Endothelial cell of umbilical vein (primary cell): ENCODE measurements around the gene QRICH2. TPM values are rescaled to one million over a fixed set of nuclear protein-coding genes. Genes with fewer than 3 reads are reported as not detected.

ENCODE experiments used
- BruUV-seq: library from RNA; stranded (reverse); fragments of 400-500 nt; replicated peaks from 2 replicates; lab custom pipeline; 2021; lab: Mats Ljungman, UMichigan
- CTCF ChIA-PET: fragments of 300-600, 350-600 bp; sonication (Branson Sonifier 250); formaldehyde crosslinking; loops from one replicate; lab custom pipeline; 2021; ENCODE audit warnings: antibody characterized with exemption, inconsistent platforms; lab: Charles Lee
- POLR2A ChIA-PET: fragments of 300-600, 350-600 bp; sonication (Branson Sonifier 250); formaldehyde crosslinking; loops from one replicate; lab custom pipeline; 2021; ENCODE audit warnings: antibody characterized with exemption, inconsistent platforms; lab: Charles Lee
- DNase-seq: peaks from one replicate; pipeline ENCODE4 v3.0.0-alpha.2; 2011; ENCODE audit warnings: low read depth, low spot score
- FAIRE-seq: peaks from 2 replicates; lab custom pipeline; 2011; peaks lifted over from hg19 to GRCh38; lab: Jason Lieb, UNC
- H2AFZ ChIP-seq: 2 replicates; pipeline ENCODE4 v1.6.0; 2012; ENCODE audit warnings: low read depth, low read length, control low read depth, inconsistent platforms
- H3K27ac ChIP-seq: 2 replicates; pipeline ENCODE4 v1.5.1; 2011; ENCODE audit warnings: low read depth, mild to moderate bottlenecking, control low read depth, low read length, moderate library complexity; ENCODE audit not compliant: insufficient read depth
- H3K27me3 ChIP-seq, 2 experiments: 2 replicates each; pipeline versions ENCODE4 v1.6.0 to v1.6.1; 2011; ENCODE audit warnings: low read length in 2 of 2, mixed read lengths in 1 of 2; ENCODE audit not compliant: control insufficient read depth in 2 of 2, insufficient read depth in 2 of 2
- H3K36me3 ChIP-seq, 2 experiments: 2 replicates in 1 of 2; 3 replicates in 1 of 2; pipeline ENCODE4 v1.5.1; 2011; ENCODE audit warnings: low read length in 2 of 2, mild to moderate bottlenecking in 1 of 2, moderate library complexity in 1 of 2; ENCODE audit not compliant: control insufficient read depth in 2 of 2, insufficient read depth in 2 of 2; ENCODE audit errors: extremely low read depth in 1 of 2
- H3K4me1 ChIP-seq: 3 replicates; pipeline ENCODE4 v1.5.1; 2011; ENCODE audit warnings: mild to moderate bottlenecking, low read length; ENCODE audit not compliant: control insufficient read depth, insufficient read depth; ENCODE audit errors: extremely low read depth
- H3K4me2 ChIP-seq: 2 replicates; pipeline ENCODE4 v1.6.1; 2011; ENCODE audit warnings: low read length, control low read depth, mixed read lengths; ENCODE audit not compliant: insufficient read depth
- H3K4me3 ChIP-seq, 3 experiments: fragments of 200-600 bp in 1 of 3; sonication (generic), shearing (Covaris generic) in 1 of 3; replicated peaks in 1 of 3; 2 replicates each; pipeline ENCODE4 v1.5.1; 2011 to 2016; ENCODE audit warnings: control low read depth in 3 of 3, low read length in 3 of 3, mild to moderate bottlenecking in 2 of 3, inconsistent platforms in 1 of 3, low read depth in 1 of 3, moderate library complexity in 1 of 3; ENCODE audit not compliant: insufficient read depth in 1 of 3
- H3K79me2 ChIP-seq: 2 replicates; pipeline ENCODE4 v1.6.0; 2012; ENCODE audit warnings: low read length, inconsistent platforms; ENCODE audit not compliant: control insufficient read depth, insufficient read depth
- H3K9ac ChIP-seq: replicated peaks from 2 replicates; pipeline ENCODE3; 2011; ENCODE audit warnings: low read length, control low read depth; ENCODE audit not compliant: insufficient read depth; ENCODE audit errors: extremely low read depth
- H3K9me1 ChIP-seq: replicated peaks from 3 replicates; pipeline ENCODE4 v1.6.0; 2011; ENCODE audit warnings: mild to moderate bottlenecking, low read length; ENCODE audit not compliant: control insufficient read depth, insufficient read depth; ENCODE audit errors: extremely low read depth
- H3K9me3 ChIP-seq: replicated peaks from 2 replicates; pipeline ENCODE4 v1.5.1; 2012; ENCODE audit warnings: low read length, inconsistent platforms; ENCODE audit not compliant: control insufficient read depth, insufficient read depth
- H4K20me1 ChIP-seq: replicated peaks from 2 replicates; pipeline ENCODE3; 2011; ENCODE audit warnings: mild to moderate bottlenecking, low read length; ENCODE audit not compliant: control insufficient read depth, insufficient read depth; ENCODE audit errors: extremely low read depth
- CTCF ChIP-seq, 2 donors: IDR thresholded peaks; 1 replicate in 1 of 2; 2 replicates in 1 of 2; pipeline ENCODE4 v1.5.1; 2011; ENCODE audit warnings: low read length in 2 of 2, mild to moderate bottlenecking in 2 of 2, moderate library complexity in 2 of 2, control low read depth in 1 of 2, inconsistent platforms in 1 of 2, low read depth in 1 of 2; ENCODE audit not compliant: insufficient read depth in 1 of 2; ENCODE audit errors: extremely low read depth in 1 of 2
- EZH2 ChIP-seq: IDR thresholded peaks from 2 replicates; pipeline ENCODE4 v1.6.1; 2012; ENCODE audit warnings: borderline replicate concordance, low read depth, mild to moderate bottlenecking, moderate library complexity, low read length, inconsistent platforms; ENCODE audit not compliant: severe bottlenecking
- FOS ChIP-seq: IDR thresholded peaks from 2 replicates; pipeline ENCODE4 v1.6.1; 2011; ENCODE audit warnings: mild to moderate bottlenecking, low read length, moderate library complexity, borderline replicate concordance; ENCODE audit not compliant: insufficient read depth
- GATA2 ChIP-seq: IDR thresholded peaks from 2 replicates; pipeline ENCODE4 v1.7.0; 2011; ENCODE audit warnings: low read depth, mild to moderate bottlenecking, moderate library complexity, mixed read lengths, low read length; ENCODE audit not compliant: insufficient read length, insufficient read depth
- MYC ChIP-seq: IDR thresholded peaks from one replicate; pipeline ENCODE4 v1.6.1; 2011; ENCODE audit warnings: mild to moderate bottlenecking, low read depth, low read length
- POLR2A ChIP-seq: IDR thresholded peaks from 2 replicates; pipeline ENCODE4 v1.6.1; 2012; ENCODE audit warnings: low read depth, mild to moderate bottlenecking, control low read depth, low read length
- POLR2AphosphoS5 ChIP-seq: IDR thresholded peaks from 2 replicates; pipeline ENCODE4 v1.6.1; 2012; ENCODE audit warnings: low read depth, mild to moderate bottlenecking, control low read depth, low read length, moderate library complexity; ENCODE audit not compliant: insufficient read depth
- dilution Hi-C: fragments of 300-500 bp; cut with MboI; formaldehyde crosslinking; loops from one replicate; pipeline ENCODE4 v1.15.0; 2019; ENCODE audit warnings: low sequenced_read_pairs; ENCODE audit not compliant: extremely low pct_ligation_motif_present
- intact Hi-C: fragments of 100-400 bp; cut with micrococcal nuclease; formaldehyde crosslinking; loops from one replicate; pipeline ENCODE4 v1.10.0; 2022
- polyA plus RNA-seq, 4 experiments: library from polyadenylated mRNA; depleted of rRNA in 3 of 4; stranded (reverse) in 3 of 4; unstranded in 1 of 4; fragments of >200 nt; gene quantifications; 2 replicates each; pipeline versions ENCODE4 v1.2.1 to v1.2.3, GENCODE V29; 2011 to 2012; ENCODE audit warnings: missing spikeins in 1 of 4
- total RNA-seq: library from RNA; stranded (reverse); gene quantifications from 2 replicates; pipeline ENCODE4 v1.2.3, GENCODE V29; 2021
- TF ChIP-seq, protein P1 (sequence below): IDR thresholded peaks from 2 replicates; pipeline ENCODE4 v1.6.1; 2011; ENCODE audit not compliant: insufficient read depth, insufficient read length

The QRICH2 gene
- total and polyA plus RNA-seq, 2 donors (not counting 3 experiments of a cell fraction or from before 2014, with no cell fraction given), result 6.7 to 9.6 TPM

DNA sequence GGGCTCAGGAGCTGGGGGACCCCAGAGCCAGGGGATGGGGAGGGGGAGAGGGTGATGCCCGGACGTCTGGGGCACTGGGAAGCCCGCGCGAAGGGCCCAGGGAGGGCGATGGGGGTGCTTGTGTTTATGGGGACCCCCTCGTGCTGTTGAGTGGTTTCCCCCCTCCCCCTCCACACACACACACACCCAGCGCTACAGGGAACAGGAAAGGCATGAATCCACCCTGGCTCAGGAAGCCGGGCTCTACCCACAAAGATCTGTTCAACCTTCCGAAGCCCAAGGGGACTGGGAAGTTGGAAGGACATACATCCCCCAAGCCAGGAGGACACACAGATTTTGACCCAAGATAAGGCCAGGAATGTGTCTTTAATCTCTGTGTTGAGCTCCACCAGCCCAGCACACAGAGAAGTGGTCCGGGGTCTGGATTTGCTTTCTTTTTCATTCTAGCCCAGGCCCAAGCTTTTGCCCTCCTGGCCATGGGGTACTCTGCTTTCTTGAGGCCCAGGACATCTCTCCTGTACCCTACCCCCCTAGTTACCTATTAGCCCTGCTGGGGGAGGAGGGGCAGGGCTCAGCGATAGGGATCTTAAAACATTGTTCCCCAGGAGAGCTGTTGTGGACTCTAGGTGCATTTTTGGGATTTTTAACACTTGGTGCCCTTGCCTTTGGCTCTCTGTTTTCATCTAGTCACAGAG, 41.7 kb downstream of the QRICH2 start:
- intact Hi-C loops (no loop called here), dilution Hi-C loops (no loop called here)
- Histone ChIP-seq H3K36me3 (peaks cover 0 to 6% of the 10 kb centered on the region in 2 experiments), H3K27me3 (no peaks in the 10 kb centered on the region), H3K4me1 (peaks cover 49% of the 10 kb centered on the region), H2AFZ (no peak overlapping the region), H3K9me1 (no peaks in the 10 kb centered on the region), H4K20me1 (no peaks in the 10 kb centered on the region), H3K4me3 (peak overlapping the region; percentile 78 to 84 (median 80)), H3K9ac (peak overlapping the region; percentile 95), H3K27ac (peak overlapping the region; percentile 84), H3K4me2 (peak overlapping the region; percentile 94), H3K9me3 (no peaks in the 10 kb centered on the region), H3K79me2 (peaks cover 39% of the 10 kb centered on the region)
- no peak for TF ChIP-seq EZH2
- no peak for TF ChIP-seq POLR2A
- peak; percentile 64 for TF ChIP-seq GATA2
- TF ChIP-seq, protein P1, sequence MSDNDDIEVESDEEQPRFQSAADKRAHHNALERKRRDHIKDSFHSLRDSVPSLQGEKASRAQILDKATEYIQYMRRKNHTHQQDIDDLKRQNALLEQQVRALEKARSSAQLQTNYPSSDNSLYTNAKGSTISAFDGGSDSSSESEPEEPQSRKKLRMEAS, result no peak
- no peak for TF ChIP-seq POLR2AphosphoS5
- no peak for TF ChIP-seq FOS
- no peak for TF ChIP-seq MYC
- no peak for TF ChIP-seq CTCF (IDR thresholded peaks at IDR 0.05; ENCODE audit: extremely low read depth in 1 of 2, insufficient read depth in 1 of 2, low read depth in 1 of 2, low read length in 2 of 2)
- ChIA-PET POLR2A (interaction anchor here (0.7 to 1.0 kb wide), 3 partner anchors 19 to 164 kb away, joined by 3 to 5 read pairs (median 3); no protein-coding TSS in a partner anchor), CTCF (interaction anchor here (1.0 to 2.4 kb wide), 6 partner anchors 12 to 85 kb away, joined by 3 to 13 read pairs (median 4); no protein-coding TSS in a partner anchor)
- no TSS peak for BruUV-seq
- DNase-seq, result peak; percentile 53
- FAIRE-seq, result peak; percentile 73
